Neural crest cell (in vitro differentiated cells): Measurements from ENCODE around the gene ALK. TPM values are rescaled to one million over a fixed set of nuclear protein-coding genes. Genes with fewer than 3 reads are reported as not detected.

Source experiments
- DNase-seq: peaks from one replicate; pipeline ENCODE4 v3.0.0; 2021; ENCODE audit warnings: low read depth, mixed read lengths, low spot score
- H3K27ac Mint-ChIP-seq: one replicate; pipeline ENCODE4 v1.8.0; 2021; ENCODE audit warnings: mild to moderate bottlenecking, mixed read lengths; ENCODE audit not compliant: unreplicated experiment
- H3K27me3 Mint-ChIP-seq: 2 replicates; pipeline ENCODE4 v1.8.0; 2021; ENCODE audit warnings: low read depth, mild to moderate bottlenecking, mixed read lengths
- H3K36me3 Mint-ChIP-seq: 2 replicates; pipeline ENCODE4 v1.8.0; 2021; ENCODE audit warnings: low read depth, mild to moderate bottlenecking, mixed read lengths
- H3K4me1 Mint-ChIP-seq: 2 replicates; pipeline ENCODE4 v1.8.0; 2021; ENCODE audit warnings: mixed read lengths
- H3K4me3 Mint-ChIP-seq: one replicate; pipeline ENCODE4 v1.8.0; 2021; ENCODE audit warnings: mild to moderate bottlenecking, mixed read lengths
- H3K9me3 Mint-ChIP-seq: 2 replicates; pipeline ENCODE4 v1.8.0; 2021; ENCODE audit warnings: mixed read lengths
- total RNA-seq: library from RNA; stranded (reverse); gene quantifications from 2 replicates; pipeline ENCODE4 v1.2.1, GENCODE V29; 2021
- TF ChIP-seq, protein P1 (sequence below): fragments of 200-600 bp; sonication (generic); conservative IDR thresholded peaks from 2 replicates; pipeline ENCODE4 v1.5.0; 2021; ENCODE audit warnings: antibody characterized with exemption, mild to moderate bottlenecking

ALK gene
- total RNA-seq, 1 donor from 2014 or later, result 2.0 TPM

DNA sequence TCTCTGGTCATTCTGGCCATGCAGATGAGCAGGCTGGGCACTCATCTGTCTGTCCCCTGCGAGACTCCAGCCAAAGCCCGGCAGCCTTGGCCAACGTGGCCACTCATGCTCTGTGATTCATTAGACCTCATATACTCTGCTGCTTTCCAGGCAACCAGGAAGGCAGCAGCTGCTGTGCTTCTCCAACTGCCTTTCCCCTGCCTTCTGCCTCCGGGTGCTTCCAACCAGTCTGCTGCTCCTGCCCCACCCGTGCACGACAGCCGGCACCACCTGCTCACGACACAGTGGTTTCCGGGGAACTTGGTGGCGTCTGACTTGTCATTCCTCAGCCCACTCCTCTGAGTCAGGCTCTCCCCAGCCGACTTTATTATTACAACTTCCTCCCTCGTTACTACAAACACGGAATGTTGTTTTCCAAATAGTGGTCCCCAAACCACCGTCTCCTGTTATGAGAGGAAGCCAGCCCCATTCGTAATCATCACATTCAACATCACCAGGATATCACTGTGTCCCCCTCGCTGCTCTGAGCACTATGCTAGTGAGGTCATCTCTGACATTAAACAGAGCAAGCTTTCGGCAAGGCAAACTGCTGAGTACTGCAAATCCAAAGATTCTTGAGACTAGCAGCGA is 392.4 kb downstream of the ALK start:
- TF ChIP-seq, protein P1, sequence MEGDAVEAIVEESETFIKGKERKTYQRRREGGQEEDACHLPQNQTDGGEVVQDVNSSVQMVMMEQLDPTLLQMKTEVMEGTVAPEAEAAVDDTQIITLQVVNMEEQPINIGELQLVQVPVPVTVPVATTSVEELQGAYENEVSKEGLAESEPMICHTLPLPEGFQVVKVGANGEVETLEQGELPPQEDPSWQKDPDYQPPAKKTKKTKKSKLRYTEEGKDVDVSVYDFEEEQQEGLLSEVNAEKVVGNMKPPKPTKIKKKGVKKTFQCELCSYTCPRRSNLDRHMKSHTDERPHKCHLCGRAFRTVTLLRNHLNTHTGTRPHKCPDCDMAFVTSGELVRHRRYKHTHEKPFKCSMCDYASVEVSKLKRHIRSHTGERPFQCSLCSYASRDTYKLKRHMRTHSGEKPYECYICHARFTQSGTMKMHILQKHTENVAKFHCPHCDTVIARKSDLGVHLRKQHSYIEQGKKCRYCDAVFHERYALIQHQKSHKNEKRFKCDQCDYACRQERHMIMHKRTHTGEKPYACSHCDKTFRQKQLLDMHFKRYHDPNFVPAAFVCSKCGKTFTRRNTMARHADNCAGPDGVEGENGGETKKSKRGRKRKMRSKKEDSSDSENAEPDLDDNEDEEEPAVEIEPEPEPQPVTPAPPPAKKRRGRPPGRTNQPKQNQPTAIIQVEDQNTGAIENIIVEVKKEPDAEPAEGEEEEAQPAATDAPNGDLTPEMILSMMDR, result no peak
- no peak for DNase-seq
- H3K4me1 Mint-ChIP-seq, result no peaks in the 10 kb centered on the region
- H3K4me3 Mint-ChIP-seq, result no peak overlapping the region
- no peaks in the 10 kb centered on the region for H3K27me3 Mint-ChIP-seq
- H3K9me3 Mint-ChIP-seq, result peaks cover 9% of the 10 kb centered on the region
- H3K36me3 Mint-ChIP-seq, result peaks cover 9% of the 10 kb centered on the region
- H3K27ac Mint-ChIP-seq, result peak overlapping the region; percentile 58

DNA sequence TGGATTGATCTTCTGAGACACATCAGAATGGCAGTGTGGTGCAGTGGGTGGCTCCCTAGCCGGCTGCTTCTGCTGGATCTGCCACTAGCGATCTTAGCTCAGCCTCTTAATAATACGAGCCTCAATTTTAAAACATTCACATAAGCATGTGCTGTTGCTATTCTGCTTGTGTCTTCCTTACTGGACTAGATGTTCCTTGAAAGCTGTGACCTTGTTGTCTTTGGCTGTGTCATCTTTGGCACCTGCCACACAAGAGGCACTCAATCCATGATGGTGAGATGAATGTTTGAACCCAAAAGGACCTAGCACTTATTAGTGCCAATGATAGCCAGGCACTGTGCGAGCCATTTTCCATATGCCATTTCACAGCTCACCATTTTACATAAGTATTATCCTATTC is 393.0 kb downstream of the ALK start:
- H3K4me1 Mint-ChIP-seq, result no peaks in the 10 kb centered on the region
- H3K36me3 Mint-ChIP-seq, result peaks cover 6% of the 10 kb centered on the region
- DNase-seq, result no peak
- H3K27me3 Mint-ChIP-seq, result no peaks in the 10 kb centered on the region
- no peak overlapping the region for H3K27ac Mint-ChIP-seq
- no peak overlapping the region for H3K4me3 Mint-ChIP-seq
- TF ChIP-seq, protein P1, result no peak
- H3K9me3 Mint-ChIP-seq, result peaks cover 4% of the 10 kb centered on the region

GRCh38 chr2:29527947-29528346 is 393.4 kb downstream of the ALK start:
- TF ChIP-seq, protein P1, result no peak
- Mint-ChIP-seq H3K9me3 (peaks cover 4% of the 10 kb centered on the region), H3K27ac (no peak overlapping the region), H3K36me3 (peaks cover 6% of the 10 kb centered on the region), H3K4me1 (no peaks in the 10 kb centered on the region), H3K4me3 (no peak overlapping the region), H3K27me3 (no peaks in the 10 kb centered on the region)
- DNase-seq, result no peak

- peaks cover 4% of the 10 kb centered on the region for H3K9me3 Mint-ChIP-seq
- no peaks in the 10 kb centered on the region for H3K4me1 Mint-ChIP-seq
- no peak overlapping the region for H3K27ac Mint-ChIP-seq
- H3K36me3 Mint-ChIP-seq, result peaks cover 6% of the 10 kb centered on the region
- no peaks in the 10 kb centered on the region for H3K27me3 Mint-ChIP-seq
- no peak for DNase-seq
- TF ChIP-seq, protein P1, result no peak
- no peak overlapping the region for H3K4me3 Mint-ChIP-seq
Measured at GRCh38 chr2:29526587-29527586, 394.5 kb downstream of the ALK start.

DNA sequence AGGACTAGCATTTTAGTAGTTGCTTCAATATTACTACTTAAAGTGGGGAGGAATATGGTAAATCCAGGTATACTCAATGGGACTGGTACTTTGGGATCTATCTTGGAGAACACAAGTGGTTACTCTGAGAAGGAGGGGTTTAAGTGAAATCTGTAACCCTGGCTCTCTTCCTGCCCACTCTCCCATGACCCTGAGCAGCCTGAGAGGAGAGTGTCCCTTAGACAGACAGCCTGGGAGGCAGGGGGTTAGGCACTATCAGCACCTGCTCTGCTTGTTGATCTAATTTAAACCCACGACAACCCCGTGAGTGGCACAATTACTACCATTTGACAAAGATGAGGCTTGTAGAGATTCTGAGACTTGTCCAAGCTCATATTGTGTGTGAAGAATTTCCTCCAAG is 395.5 kb downstream of the ALK start:
- peaks cover 4% of the 10 kb centered on the region for H3K9me3 Mint-ChIP-seq
- no peaks in the 10 kb centered on the region for H3K27me3 Mint-ChIP-seq
- TF ChIP-seq, protein P1, result no peak
- H3K4me3 Mint-ChIP-seq, result no peak overlapping the region
- H3K4me1 Mint-ChIP-seq, result no peaks in the 10 kb centered on the region
- DNase-seq, result no peak
- H3K36me3 Mint-ChIP-seq, result peaks cover 6% of the 10 kb centered on the region
- no peak overlapping the region for H3K27ac Mint-ChIP-seq
